Measurements from ENCODE around the gene VAV2.
A peak's percentile ranks its signal among the peaks of the same experiment; 100 is the strongest.

VAV2 gene

GRCh38 chr9:133951265-133951664 lies 40.9 kb downstream of the VAV2 start:
- DNase-seq: no peak

DNA sequence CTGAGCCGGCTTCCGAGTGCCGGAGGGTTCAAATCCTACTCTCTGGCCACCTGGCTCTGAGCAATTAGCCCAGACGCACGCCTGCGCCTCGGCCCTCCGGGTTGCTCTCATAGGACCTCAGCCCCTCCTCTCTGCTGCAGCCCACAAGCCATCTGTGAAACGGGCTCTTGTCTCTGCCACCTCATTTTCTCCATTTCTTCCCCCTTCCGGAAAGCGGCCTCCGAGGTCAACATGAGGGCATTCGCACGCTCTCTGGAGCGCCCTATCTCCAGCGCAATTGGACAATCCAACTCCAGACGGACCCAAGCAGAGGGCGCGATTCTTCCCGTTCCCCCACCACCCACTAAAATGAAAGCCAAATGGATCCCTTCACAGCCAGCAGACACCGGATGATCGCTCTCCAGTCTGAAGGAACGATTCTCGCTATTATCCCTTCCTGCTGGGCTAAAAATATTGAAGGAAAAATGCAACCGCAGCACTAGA lies 41.5 kb downstream of the VAV2 start:
- peak; percentile 75 for DNase-seq

DNA sequence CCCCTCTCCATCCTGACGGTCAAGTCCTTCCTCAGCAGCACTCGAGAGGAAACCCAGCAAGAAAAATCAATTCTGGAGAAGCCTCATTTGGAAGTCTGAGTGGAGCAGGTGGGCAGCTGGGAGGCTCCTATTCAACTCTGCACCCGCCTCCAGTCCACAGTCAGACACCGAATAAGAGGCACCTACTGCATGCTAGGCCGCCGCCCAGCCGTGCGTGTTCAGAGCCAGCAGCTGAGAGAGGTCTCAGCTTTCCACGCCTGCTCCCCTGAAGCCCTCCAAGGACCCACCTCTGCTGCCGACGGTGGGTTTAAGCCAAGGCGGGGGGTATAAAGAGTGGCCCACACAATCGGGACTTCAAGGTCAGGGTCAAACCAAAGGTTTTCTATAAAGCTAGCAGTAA lies 41.9 kb downstream of the VAV2 start:
- no peak for DNase-seq

DNA sequence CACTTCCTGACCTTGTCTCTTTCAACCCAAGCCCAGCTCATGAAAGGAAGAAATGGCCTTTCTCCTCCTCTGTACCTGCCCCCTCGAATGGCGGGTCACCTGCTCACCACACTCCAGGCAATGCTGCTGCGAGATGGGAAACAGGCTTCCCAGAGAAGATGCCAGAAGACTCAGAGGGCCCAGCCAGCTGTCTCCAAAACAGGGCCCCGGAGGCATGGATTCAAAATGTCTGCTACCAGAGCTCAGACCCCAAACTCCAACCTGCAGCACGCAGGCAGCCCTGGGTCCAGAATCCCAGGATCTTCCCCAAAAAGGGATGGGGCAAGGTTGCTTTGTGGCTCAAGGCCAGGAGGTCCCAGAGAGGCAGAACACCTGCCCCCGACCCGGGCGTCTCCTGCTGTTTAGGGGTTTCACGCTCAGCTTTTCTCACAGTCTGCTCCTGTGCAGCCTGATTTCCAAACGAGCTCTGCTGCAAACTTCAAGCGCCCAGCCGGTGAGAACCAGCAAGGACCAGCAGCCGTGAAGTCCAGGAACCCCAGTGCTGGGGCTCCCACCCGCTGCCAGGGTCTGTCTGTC lies 42.5 kb downstream of the VAV2 start:
- DNase-seq: no peak

DNA sequence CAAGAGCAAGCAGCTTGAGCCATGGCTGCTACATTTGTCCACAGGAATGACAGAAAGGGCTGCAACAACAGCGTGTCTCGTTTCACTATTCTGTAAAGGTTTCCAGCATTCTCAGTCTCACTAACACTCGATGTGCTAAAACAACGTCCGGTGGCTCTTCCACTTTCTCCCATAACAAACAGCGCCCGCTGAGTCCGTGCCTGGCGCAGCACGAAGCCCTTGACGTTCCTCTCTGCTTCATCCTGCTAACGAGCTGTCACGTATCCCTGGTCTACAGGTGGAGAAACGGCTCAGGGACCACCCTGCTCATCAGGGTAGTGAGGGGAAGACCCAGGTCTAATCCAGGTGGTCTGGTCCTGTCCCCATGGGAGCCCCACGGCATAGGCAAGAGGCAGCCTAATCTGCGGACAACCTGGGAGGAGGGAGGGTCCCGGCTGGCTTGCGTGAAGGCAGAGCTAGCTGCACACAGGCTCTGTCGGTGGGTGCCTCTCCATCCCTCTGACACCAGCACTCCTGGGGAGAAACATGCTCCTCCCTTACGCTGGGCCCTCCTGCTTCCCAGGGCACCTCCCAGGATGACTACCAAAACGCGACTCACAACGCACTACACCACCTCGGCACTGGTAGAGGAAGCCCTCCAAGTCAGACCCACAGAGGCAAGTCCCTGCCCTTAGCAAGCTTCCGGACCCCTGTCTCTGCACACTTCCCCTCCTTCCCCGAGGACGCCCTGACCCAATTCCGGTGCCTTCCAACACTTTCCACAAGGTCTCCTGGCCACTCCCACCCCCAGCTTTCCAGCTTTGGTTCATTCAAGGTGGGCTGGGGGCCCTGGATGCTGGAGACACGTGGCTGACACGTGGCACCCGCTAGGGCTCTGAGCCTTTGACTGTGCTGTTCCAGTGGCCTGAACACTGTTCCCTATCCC lies 43.3 kb downstream of the VAV2 start:
- DNase-seq: no peak

DNA sequence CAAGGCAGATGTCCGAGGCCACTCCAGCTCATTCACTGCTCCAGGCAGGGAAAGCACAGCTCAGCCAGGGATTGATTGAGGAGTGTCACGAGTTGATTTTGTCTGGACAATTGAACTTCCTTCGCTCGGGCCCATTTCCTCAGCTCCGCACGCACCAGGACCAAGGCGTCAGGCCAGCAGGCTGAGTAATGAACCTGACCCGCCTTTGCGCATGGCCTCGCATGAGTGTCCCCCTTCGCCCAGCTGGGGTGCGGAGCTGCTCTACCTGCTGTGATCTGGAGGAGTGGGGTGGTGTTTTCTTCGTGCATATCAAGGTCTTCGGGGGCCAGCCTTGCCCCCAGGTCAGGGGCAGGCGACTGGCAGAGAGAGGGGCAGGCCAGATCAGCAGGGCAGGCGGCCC lies 44.0 kb downstream of the VAV2 start:
- no peak for DNase-seq

DNA sequence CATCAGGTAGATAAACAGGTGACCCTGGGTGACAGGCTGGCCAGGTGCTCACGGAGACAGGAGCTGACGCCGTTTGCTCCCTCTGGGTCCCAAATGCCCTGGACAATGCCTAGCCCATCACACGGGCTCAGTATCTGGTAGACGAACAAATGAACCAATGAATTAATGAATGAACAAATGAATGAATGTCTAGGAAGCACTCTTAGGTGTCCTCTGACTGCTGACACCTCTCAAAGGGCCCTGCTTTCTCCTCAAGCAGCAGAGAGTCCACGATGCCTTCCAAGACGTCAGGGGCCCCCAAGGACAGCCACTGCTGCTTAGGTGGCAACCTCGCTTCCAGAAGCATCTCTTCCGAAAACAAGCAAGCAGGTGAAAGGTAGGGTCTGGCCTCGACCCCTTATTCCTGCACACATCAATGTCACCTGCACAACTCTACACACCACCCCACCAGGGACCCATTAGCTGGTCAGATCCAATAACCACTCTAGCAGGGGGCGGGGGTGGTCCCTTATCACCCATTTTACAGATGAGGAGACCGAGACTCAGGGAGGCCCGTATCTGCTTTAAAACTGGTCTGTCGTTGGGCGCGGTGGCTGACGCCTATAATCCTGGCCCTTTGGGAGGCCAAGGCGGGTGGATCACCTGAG lies 45.2 kb downstream of the VAV2 start:
- no peak for DNase-seq

DNA sequence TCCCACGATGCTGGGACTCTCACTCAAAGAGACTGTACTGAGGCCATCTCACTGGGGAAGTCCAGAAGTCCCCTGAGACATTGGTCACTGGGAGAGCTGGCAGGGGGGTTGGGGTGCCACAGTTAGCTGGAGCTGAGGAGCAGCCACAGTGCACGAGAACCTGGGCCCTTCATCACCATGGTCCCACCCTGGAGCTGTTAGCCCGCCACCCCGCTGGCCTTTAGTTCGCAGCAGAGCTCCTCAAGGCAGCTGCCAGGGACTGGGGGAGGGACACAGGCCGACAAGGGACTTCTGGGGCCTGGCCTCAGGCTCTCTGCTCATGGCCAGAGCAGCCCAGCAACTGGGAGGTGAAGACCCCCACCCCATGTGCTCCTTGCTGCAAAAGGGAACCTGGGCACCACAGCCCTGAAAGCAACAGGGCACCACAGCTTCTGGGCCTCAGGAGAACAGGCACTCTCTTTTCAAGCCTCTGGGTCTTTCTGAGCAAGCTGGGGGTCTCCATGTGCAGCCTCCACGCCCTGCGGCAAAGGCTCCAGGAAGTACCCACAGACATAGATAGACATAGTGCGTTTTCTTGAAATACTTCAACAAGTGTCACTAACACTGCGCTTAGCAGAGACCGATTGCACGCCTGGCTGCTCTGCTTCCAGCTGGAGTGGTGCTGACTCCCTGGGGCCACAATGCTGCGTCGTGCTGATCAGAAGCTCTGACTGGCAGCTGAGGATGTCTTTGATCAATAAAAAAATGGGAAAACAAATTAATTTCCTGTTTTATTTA lies 46.0 kb downstream of the VAV2 start:
- no peak for DNase-seq

DNA sequence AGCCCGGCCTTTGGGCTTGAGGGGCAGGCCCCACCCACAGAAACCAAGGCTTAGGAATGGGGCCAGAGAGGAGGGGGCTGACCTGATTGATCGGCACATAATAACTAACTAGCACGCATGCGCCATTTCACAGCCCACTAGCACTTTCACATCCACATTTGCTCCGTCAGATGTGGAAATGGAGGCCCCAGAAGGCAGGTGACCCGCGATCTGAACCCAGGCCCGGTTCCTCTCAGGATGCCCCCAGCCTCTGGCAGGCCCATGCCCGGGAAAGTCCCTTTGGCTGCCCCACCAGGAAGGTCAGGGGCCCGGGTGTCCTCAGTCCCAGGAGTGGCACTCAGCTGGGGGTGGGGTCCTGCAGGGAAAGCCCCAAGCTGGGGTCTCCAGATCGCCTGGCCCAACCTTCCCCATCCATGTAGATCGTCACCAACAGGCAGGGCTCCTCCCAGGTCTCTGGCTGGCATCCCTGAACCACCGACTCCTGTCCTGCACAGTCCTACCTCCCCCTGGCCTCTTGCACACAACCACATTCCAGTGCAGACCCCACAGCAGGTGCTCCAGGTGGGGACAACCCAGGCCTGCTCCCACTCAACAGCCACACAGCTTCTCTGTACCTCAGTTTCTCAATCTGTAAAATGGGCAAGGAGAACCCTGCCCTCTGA lies 46.7 kb downstream of the VAV2 start:
- no peak for DNase-seq

DNA sequence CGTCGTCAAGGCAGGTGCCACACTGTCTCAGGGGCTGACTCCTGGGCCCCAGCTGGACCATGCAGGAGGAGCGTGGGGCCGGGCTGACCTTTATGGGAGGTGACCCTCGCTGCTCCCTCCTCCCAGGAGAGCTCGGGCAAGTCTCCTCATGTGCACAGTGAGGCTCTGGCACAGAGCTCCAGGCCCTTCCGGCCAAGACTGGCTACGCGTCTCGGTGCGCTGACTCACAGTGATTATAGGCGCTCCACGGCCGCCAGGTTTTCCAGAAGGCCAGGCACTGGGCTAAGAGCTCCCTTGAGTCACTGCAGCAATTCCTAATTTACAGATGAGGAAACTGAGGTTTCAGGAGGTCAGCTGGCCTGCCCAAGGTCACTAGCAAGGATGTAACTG lies 47.4 kb downstream of the VAV2 start:
- DNase-seq: no peak

GRCh38 chr9:133943781-133944745 lies 48.1 kb downstream of the VAV2 start:
- no peak for DNase-seq

DNA sequence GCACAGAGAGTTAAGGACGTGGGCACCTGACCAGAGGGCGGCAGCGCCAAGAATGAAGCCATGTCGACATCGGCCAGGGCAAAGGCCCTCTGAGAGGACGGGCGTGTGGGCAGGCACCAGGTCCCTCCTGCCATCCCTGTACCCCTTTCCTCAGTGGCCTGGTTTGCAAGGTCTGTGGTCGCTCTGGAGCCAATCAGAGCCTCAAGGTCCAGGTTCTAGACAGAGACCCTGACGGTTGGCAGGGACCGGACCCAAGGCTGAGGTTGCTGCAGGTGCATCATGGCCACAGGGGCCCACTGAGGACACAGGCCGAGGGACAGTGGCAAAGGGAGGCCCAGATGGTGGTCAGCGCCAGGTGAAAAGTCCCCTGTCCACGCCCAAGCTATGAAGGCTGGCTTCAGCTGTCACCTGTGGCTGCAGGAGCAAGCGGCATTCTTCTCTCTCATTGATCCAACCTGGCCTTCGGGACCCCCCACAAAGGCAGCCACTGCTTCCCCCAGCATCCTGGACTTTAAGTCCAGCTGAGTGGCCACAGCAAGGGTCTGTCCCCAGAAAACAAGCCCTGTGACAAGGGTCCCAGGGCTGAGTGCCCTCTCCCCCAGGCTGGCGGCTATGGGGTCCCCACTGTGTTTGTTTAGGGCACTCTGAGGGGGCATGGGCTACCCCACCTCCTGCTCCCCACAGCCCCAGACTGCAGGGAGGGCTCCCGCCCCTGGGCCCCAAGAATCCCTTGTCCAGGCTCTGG lies 48.9 kb downstream of the VAV2 start:
- no peak for DNase-seq

- peak; percentile 61 for DNase-seq
Measured at GRCh38 chr9:133942206-133942975, 49.7 kb downstream of the VAV2 start.

DNA sequence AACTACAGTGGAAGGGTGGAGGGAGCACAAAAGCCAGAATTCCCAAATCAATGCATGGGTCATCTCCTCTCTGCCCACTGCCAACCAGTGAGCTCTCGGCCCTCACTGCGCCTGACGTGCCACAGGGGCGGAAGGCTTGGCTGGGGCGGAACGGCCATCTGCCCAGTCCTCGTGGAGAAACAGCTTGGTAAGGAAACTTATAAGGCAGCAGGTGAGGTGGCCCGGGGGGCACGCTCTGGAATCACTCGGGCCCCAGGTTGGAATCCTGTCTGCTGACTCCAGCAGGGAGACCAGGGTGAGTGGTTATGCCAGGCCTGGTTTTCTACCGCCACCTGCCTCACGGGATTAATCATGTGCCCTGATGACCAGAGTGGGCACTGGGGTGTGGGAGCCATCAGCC lies 52.3 kb downstream of the VAV2 start:
- DNase-seq: no peak

DNA sequence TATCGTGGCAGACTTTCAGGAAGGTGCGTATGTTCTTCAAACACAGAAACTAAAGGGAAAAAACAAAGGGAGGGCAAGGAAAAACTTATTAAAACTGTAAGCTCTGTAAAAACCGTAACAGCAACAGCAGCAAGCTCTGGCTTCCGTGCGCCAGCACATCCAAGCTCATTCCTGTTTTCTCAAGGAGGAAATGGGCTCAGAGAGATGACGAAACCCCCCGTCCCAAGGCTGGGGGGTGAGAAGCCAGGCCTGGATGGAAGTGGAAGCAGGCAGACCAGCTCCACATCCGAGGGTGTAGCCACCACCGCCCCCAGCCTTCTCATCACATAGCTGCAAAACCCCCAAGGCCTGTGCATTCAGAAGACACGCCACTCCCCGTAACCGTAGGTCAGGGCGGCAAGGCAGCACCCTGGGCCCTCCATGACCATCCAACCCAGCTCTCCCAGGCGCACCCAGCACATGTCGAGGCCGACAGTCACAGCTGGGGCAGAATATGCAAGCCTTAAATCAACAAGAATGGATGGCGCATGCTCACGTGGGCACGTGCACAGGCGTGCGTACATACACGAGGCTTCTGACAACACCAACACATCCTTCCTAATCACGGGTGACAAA lies 52.8 kb downstream of the VAV2 start:
- DNase-seq: no peak

DNA sequence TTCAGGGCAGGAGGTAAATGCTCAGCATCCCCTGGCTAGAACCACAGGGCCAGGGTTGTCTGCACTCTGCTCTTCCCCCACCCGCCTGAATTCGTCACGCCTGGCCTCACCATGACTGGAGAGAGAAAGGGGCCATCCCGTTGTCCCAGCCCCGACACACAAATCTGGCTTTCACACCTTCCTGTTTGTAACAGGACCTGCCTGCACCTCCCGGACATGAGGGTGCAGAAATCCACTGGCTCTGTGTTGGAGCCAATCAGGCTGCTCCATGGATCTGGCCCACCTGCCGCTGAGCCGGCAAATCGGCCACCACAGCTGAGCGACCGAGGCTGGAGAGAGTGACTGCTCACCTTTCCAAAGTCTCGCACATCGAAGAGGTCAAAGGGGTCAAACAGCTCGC lies 53.4 kb downstream of the VAV2 start:
- DNase-seq: no peak

GRCh38 chr9:133938086-133938485 lies 54.0 kb downstream of the VAV2 start:
- DNase-seq: no peak

DNA sequence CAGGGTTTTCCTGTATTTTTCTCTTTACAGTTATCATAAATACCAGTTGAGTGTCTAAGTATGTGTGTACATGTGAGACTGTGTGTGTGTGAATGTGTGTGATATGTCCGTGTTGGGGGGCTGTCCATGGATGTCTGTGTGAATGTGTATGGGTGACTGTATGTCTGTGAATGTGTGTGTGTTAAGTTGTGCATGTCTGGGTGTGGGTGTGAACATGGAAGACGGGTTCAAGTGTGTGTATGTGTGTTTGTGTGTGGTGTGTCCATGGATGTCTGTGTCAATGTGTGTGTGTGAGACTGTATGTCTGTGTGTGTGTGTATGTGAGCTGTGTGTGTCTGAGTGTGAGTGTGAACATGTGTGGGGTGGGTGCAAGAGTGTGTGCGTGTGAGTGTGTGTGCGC lies 55.0 kb downstream of the VAV2 start:
- no peak for DNase-seq

GRCh38 chr9:133935328-133936005 lies 56.7 kb downstream of the VAV2 start:
- DNase-seq: peak; percentile 88
